SK-N-MC (cell line): Measurements from ENCODE around the gene KDM3B.

Experiments used
- EZH2 ChIP-seq: fragments of 200-600 bp; sonication (generic); IDR thresholded peaks from one replicate; pipeline ENCODE4 v1.6.1; 2017; ENCODE audit warnings: antibody characterized with exemption
- POLR2AphosphoS5 ChIP-seq: IDR thresholded peaks from 2 replicates; pipeline ENCODE4 v1.6.1; 2012; ENCODE audit warnings: mild to moderate bottlenecking, low read depth, low read length, borderline replicate concordance

- TF ChIP-seq POLR2AphosphoS5: no peak
- TF ChIP-seq EZH2: no peak
These were observed 33.2 kb downstream of the KDM3B start for GRCh38 chr5:138385660-138386059.
